ENCODE results near the gene RIMS4.

Gene RIMS4

GRCh38 chr20:44810391-44811149, at the start of gene RIMS4:
Gene RIMS4 (minus strand): TSS chr20:44810546. CDS start chr20:44810271, 275 bp downstream.
- no peak for DNase-seq (ENCODE audit: low read depth)

GRCh38 chr20:44858606-44859360, 48.4 kb upstream of the RIMS4 start:
- peak; percentile 11 for DNase-seq (ENCODE audit: low read depth)

GRCh38 chr20:44856856-44857448, 46.6 kb upstream of the RIMS4 start:
- DNase-seq (ENCODE audit: low read depth), result no peak

- DNase-seq (ENCODE audit: low read depth), result no peak
Measured at GRCh38 chr20:44856442-44856841, 46.1 kb upstream of the RIMS4 start.

GRCh38 chr20:44851545-44851944, 41.2 kb upstream of the RIMS4 start:
- no peak for DNase-seq (ENCODE audit: low read depth)

GRCh38 chr20:44850837-44851236, 40.5 kb upstream of the RIMS4 start:
- DNase-seq (ENCODE audit: low read depth), result no peak

- DNase-seq (ENCODE audit: low read depth), result no peak
Measured at GRCh38 chr20:44850272-44850671, 39.9 kb upstream of the RIMS4 start.

- peak; percentile 13 for DNase-seq (ENCODE audit: low read depth)
Measured at GRCh38 chr20:44849703-44850102, 39.4 kb upstream of the RIMS4 start.

- peak; percentile 47 for DNase-seq (ENCODE audit: low read depth)
Measured at GRCh38 chr20:44848254-44849015, 38.1 kb upstream of the RIMS4 start.

GRCh38 chr20:44843876-44844275, 33.5 kb upstream of the RIMS4 start:
- no peak for DNase-seq (ENCODE audit: low read depth)

- DNase-seq (ENCODE audit: low read depth), result no peak
Measured at GRCh38 chr20:44841955-44842354, 31.6 kb upstream of the RIMS4 start.

- no peak for DNase-seq (ENCODE audit: low read depth)
Measured at GRCh38 chr20:44840826-44841225, 30.5 kb upstream of the RIMS4 start.

- DNase-seq (ENCODE audit: low read depth), result no peak
Measured at GRCh38 chr20:44839481-44839880, 29.1 kb upstream of the RIMS4 start.

GRCh38 chr20:44838521-44838920, 28.2 kb upstream of the RIMS4 start:
- DNase-seq (ENCODE audit: low read depth), result no peak

GRCh38 chr20:44837946-44838345, 27.6 kb upstream of the RIMS4 start:
- no peak for DNase-seq (ENCODE audit: low read depth)

GRCh38 chr20:44836601-44837120, 26.3 kb upstream of the RIMS4 start:
- no peak for DNase-seq (ENCODE audit: low read depth)

GRCh38 chr20:44835661-44836221, 25.4 kb upstream of the RIMS4 start:
- no peak for DNase-seq (ENCODE audit: low read depth)

- DNase-seq (ENCODE audit: low read depth), result no peak
Measured at GRCh38 chr20:44835116-44835515, 24.8 kb upstream of the RIMS4 start.

GRCh38 chr20:44834693-44835092, 24.3 kb upstream of the RIMS4 start:
- DNase-seq (ENCODE audit: low read depth), result no peak

GRCh38 chr20:44833437-44833836, 23.1 kb upstream of the RIMS4 start:
- DNase-seq (ENCODE audit: low read depth), result no peak

- peak; percentile 15 for DNase-seq (ENCODE audit: low read depth)
Measured at GRCh38 chr20:44832724-44833123, 22.4 kb upstream of the RIMS4 start.

- DNase-seq (ENCODE audit: low read depth), result no peak
Measured at GRCh38 chr20:44830995-44831394, 20.6 kb upstream of the RIMS4 start.
